MCF 10A (cell line): Measurements from ENCODE around the gene TANC1. TPM values are rescaled to one million over a fixed set of nuclear protein-coding genes. Genes with fewer than 3 reads are reported as not detected.

Experiments
- BruUV-seq: library from RNA; stranded (reverse); fragments of 400-500 nt; replicated peaks from 2 replicates; lab custom pipeline; 2021; lab: Mats Ljungman, UMichigan
- CTCF ChIA-PET: fragments of 300-600 bp; sonication (Branson Sonifier 250); formaldehyde crosslinking; extraction: SDS; loops from one replicate; lab custom pipeline; 2021; ENCODE audit warnings: antibody characterized with exemption, inconsistent platforms; lab: Yijun Ruan, JAX
- POLR2A ChIA-PET: fragments of 300-600, 350-650 bp; sonication (Branson Sonifier 250); formaldehyde crosslinking; extraction: SDS; loops from one replicate; lab custom pipeline; 2020; ENCODE audit warnings: antibody characterized with exemption, inconsistent platforms; lab: Yijun Ruan, JAX
- DNase-seq: peaks from one replicate; pipeline ENCODE4 v3.0.0-alpha.2; 2018; ENCODE audit not compliant: unreplicated experiment
- H3K27ac Mint-ChIP-seq: one replicate; pipeline ENCODE4 v1.8.0; 2022; ENCODE audit warnings: mild to moderate bottlenecking, low read depth, mixed read lengths; ENCODE audit not compliant: unreplicated experiment
- H3K27me3 Mint-ChIP-seq: one replicate; pipeline ENCODE4 v1.8.0; 2022; ENCODE audit warnings: mixed read lengths; ENCODE audit not compliant: insufficient read depth, unreplicated experiment
- H3K36me3 Mint-ChIP-seq: one replicate; pipeline ENCODE4 v1.8.0; 2022; ENCODE audit warnings: mild to moderate bottlenecking, moderate library complexity, mixed read lengths; ENCODE audit not compliant: insufficient read depth, unreplicated experiment
- H3K4me1 Mint-ChIP-seq: one replicate; pipeline ENCODE4 v1.8.0; 2022; ENCODE audit warnings: mixed read lengths; ENCODE audit not compliant: insufficient read depth, unreplicated experiment
- H3K4me3 Mint-ChIP-seq: one replicate; pipeline ENCODE4 v1.8.0; 2022; ENCODE audit warnings: mild to moderate bottlenecking, moderate library complexity, mixed read lengths; ENCODE audit not compliant: unreplicated experiment
- H3K9me3 Mint-ChIP-seq: one replicate; pipeline ENCODE4 v1.8.0; 2022; ENCODE audit warnings: mixed read lengths; ENCODE audit not compliant: unreplicated experiment
- CTCF ChIP-seq: fragments of 200-600 bp; IDR thresholded peaks from one replicate; pipeline ENCODE4 v1.8.0; 2022; ENCODE audit warnings: antibody characterized with exemption, mild to moderate bottlenecking; ENCODE audit not compliant: unreplicated experiment
- intact Hi-C: fragments of 100-400 bp; cut with micrococcal nuclease; formaldehyde crosslinking; loops from 2 replicates; pipeline ENCODE4 v1.14.1; 2022
- total RNA-seq: library from RNA; stranded (reverse); gene quantifications from 2 replicates; pipeline ENCODE4 v1.2.3, GENCODE V29; 2022

The TANC1 gene
- total RNA-seq, 1 experiment from 2014 or later, result 35.3 TPM

- Mint-ChIP-seq H3K4me3 (peak overlapping the region; percentile 57), H3K27me3 (no peaks in the 10 kb centered on the region), H3K36me3 (peaks cover 15% of the 10 kb centered on the region), H3K9me3 (no peaks in the 10 kb centered on the region), H3K4me1 (peaks cover 54% of the 10 kb centered on the region), H3K27ac (peak overlapping the region; percentile 43)
- TF ChIP-seq CTCF, result no peak
- peak; percentile 95 for DNase-seq
- no TSS peak for BruUV-seq
- intact Hi-C loops, result no loop called here
- ChIA-PET CTCF (interaction anchor here (0.7 to 3.6 kb wide), 6 partner anchors 10 to 253 kb away, joined by 3 to 18 read pairs (median 9); no protein-coding TSS in a partner anchor), POLR2A (interaction anchor here (0.6 to 3.0 kb wide), 4 partner anchors 9 to 148 kb away, joined by 4 to 17 read pairs (median 5); no protein-coding TSS in a partner anchor)
Observed at GRCh38 chr2:159137511-159138241, 169.2 kb downstream of the TANC1 start.

- no peaks in the 10 kb centered on the region for H3K9me3 Mint-ChIP-seq
- H3K4me1 Mint-ChIP-seq, result peaks cover 54% of the 10 kb centered on the region
- no peak for DNase-seq
- no peak for TF ChIP-seq CTCF
- intact Hi-C loops, result no loop called here
- BruUV-seq, result no TSS peak
- no peaks in the 10 kb centered on the region for H3K27me3 Mint-ChIP-seq
- POLR2A ChIA-PET, result interaction anchor here (0.6 to 3.0 kb wide), 10 partner anchors 8 to 558 kb away, joined by 3 to 17 read pairs (median 5); no protein-coding TSS in a partner anchor
- CTCF ChIA-PET, result interaction anchor here (0.6 to 3.6 kb wide), 9 partner anchors 9 to 254 kb away, joined by 3 to 18 read pairs (median 6); no protein-coding TSS in a partner anchor
- H3K27ac Mint-ChIP-seq, result no peak overlapping the region
- H3K36me3 Mint-ChIP-seq, result peaks cover 15% of the 10 kb centered on the region
- H3K4me3 Mint-ChIP-seq, result no peak overlapping the region
Observed at GRCh38 chr2:159138642-159139182, 170.3 kb downstream of the TANC1 start.

GRCh38 chr2:159139216-159139933 lies 170.9 kb downstream of the TANC1 start:
- POLR2A ChIA-PET, result interaction anchor here (0.6 to 3.0 kb wide), 14 partner anchors 8 to 558 kb away, joined by 3 to 17 read pairs (median 4); partner anchors contain the start of gene WDSUB1
- Mint-ChIP-seq H3K27ac (peak overlapping the region; percentile 61), H3K9me3 (no peaks in the 10 kb centered on the region), H3K4me3 (peak overlapping the region; percentile 7), H3K27me3 (no peaks in the 10 kb centered on the region), H3K36me3 (peaks cover 15% of the 10 kb centered on the region), H3K4me1 (peaks cover 54% of the 10 kb centered on the region)
- peak; percentile 74 for DNase-seq
- intact Hi-C loops, result no loop called here
- CTCF ChIA-PET, result interaction anchor here (0.6 to 3.6 kb wide), 12 partner anchors 11 to 239 kb away, joined by 3 to 18 read pairs (median 4); no protein-coding TSS in a partner anchor
- TF ChIP-seq CTCF, result no peak
- BruUV-seq, result TSS peak; percentile 28
